ENCODE data around the gene RAC2. TPM values are rescaled to one million over a fixed set of nuclear protein-coding genes. Genes with fewer than 3 reads are reported as not detected.
"Not testable (repeated sequence)": the region's sequence is repeated elsewhere in the genome, so short reads cannot be mapped to it uniquely, and the experiment has no call there.

Gene RAC2
- total and polyA plus RNA-seq, 5 donors from 2014 or later: 537 to 1,162 (median 922) TPM

DNA sequence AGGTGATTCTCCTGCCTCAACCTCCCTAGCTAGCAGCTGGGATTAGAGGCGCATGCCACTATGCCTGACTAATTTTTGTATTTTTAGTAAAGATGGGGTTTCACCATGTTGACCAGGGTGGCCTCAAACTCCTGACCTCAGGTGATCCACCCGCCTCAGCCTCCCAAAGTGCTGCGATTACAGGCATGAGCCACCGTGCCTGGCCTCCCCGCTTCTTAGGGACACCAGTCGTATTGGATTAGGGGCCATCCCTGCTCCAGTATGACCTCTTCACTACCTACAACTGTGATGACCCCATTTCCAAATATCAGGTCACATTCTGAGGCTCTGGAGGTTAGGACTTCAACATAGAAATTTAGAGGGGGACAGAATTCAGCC is 42.6 kb downstream of the RAC2 start:
- H3K4me1 ChIP-seq (ENCODE audit: control insufficient read depth, insufficient read depth, low read length, poor library complexity, severe bottlenecking): peaks cover 35% of the 10 kb centered on the region
- H3K4me3 ChIP-seq (ENCODE audit: low read depth, low read length); H3K27ac ChIP-seq (ENCODE audit: insufficient read depth, low read length, poor library complexity, severe bottlenecking); H3K36me3 ChIP-seq (ENCODE audit: control insufficient read depth, insufficient read depth, low read length); DNase-seq; H3K9me3 ChIP-seq (ENCODE audit: control insufficient read depth in 2 of 2, low read length in 2 of 2); H3K36me3 Mint-ChIP-seq; H3K4me3 Mint-ChIP-seq; H3K27me3 Mint-ChIP-seq; H3K27ac Mint-ChIP-seq; ATAC-seq (ENCODE audit: low read depth in 2 of 2); H3K9me3 Mint-ChIP-seq; H3K27me3 ChIP-seq (ENCODE audit: control insufficient read depth, insufficient read depth, low read length): not testable (repeated sequence)
- H3K4me1 Mint-ChIP-seq: peaks cover 0 to 54% (median 13%) of the 10 kb centered on the region in 4 donors

GRCh38 chr22:37199760-37200108 is 44.3 kb downstream of the RAC2 start:
- H3K27ac Mint-ChIP-seq: peak overlapping the region; percentile 91 to 98 (median 97)
- Histone ChIP-seq H3K4me1 (ENCODE audit: control insufficient read depth, insufficient read depth, low read length, poor library complexity, severe bottlenecking) (peaks cover 37% of the 10 kb centered on the region), H3K27ac (ENCODE audit: insufficient read depth, low read length, poor library complexity, severe bottlenecking) (peak overlapping the region; percentile 93), H3K36me3 (ENCODE audit: control insufficient read depth, insufficient read depth, low read length) (no peaks in the 10 kb centered on the region), H3K4me3 (ENCODE audit: low read depth, low read length) (peak overlapping the region; percentile 48), H3K9me3 (ENCODE audit: control insufficient read depth in 2 of 2, low read length in 2 of 2) (no peaks in the 10 kb centered on the region), H3K27me3 (ENCODE audit: control insufficient read depth, insufficient read depth, low read length) (no peaks in the 10 kb centered on the region)
- no peaks in the 10 kb centered on the region for H3K9me3 Mint-ChIP-seq
- peaks cover 5 to 58% (median 18%) of the 10 kb centered on the region in 4 donors for H3K4me1 Mint-ChIP-seq
- no peak for ATAC-seq (ENCODE audit: low read depth in 2 of 2)
- H3K36me3 Mint-ChIP-seq: no peaks in the 10 kb centered on the region
- peak overlapping the region; percentile 85 to 97 (median 88) for H3K4me3 Mint-ChIP-seq
- H3K27me3 Mint-ChIP-seq: peaks cover 4% of the 10 kb centered on the region
- no peak for DNase-seq

GRCh38 chr22:37199103-37199759 is 44.8 kb downstream of the RAC2 start:
- H3K4me1 ChIP-seq (ENCODE audit: control insufficient read depth, insufficient read depth, low read length, poor library complexity, severe bottlenecking): peaks cover 42% of the 10 kb centered on the region
- Mint-ChIP-seq H3K27me3 (peaks cover 4% of the 10 kb centered on the region), H3K27ac (peak overlapping the region; percentile 91 to 98 (median 97)), H3K9me3 (no peaks in the 10 kb centered on the region), H3K4me1 (peaks cover 6 to 60% (median 21%) of the 10 kb centered on the region in 4 donors), H3K4me3 (peak overlapping the region; percentile 85 to 97 (median 88)), H3K36me3 (no peaks in the 10 kb centered on the region)
- H3K4me3 ChIP-seq (ENCODE audit: low read depth, low read length): peak overlapping the region; percentile 48
- H3K9me3 ChIP-seq (ENCODE audit: control insufficient read depth in 2 of 2, low read length in 2 of 2): no peaks in the 10 kb centered on the region
- H3K36me3 ChIP-seq (ENCODE audit: control insufficient read depth, insufficient read depth, low read length): no peaks in the 10 kb centered on the region
- DNase-seq (peak; percentile 98 to 99 (median 99)), ATAC-seq (ENCODE audit: low read depth in 2 of 2) (peak; percentile 95 to 98)
- H3K27ac ChIP-seq (ENCODE audit: insufficient read depth, low read length, poor library complexity, severe bottlenecking): peak overlapping the region; percentile 93
- H3K27me3 ChIP-seq (ENCODE audit: control insufficient read depth, insufficient read depth, low read length): no peaks in the 10 kb centered on the region

GRCh38 chr22:37198258-37199102 is 45.6 kb downstream of the RAC2 start:
- peaks cover 13 to 68% (median 28%) of the 10 kb centered on the region in 4 donors for H3K4me1 Mint-ChIP-seq
- H3K4me3 ChIP-seq (ENCODE audit: low read depth, low read length): peak overlapping the region; percentile 64
- H3K27ac Mint-ChIP-seq: peak overlapping the region; percentile 97 to 99 (median 98)
- H3K36me3 ChIP-seq (ENCODE audit: control insufficient read depth, insufficient read depth, low read length): no peaks in the 10 kb centered on the region
- peaks cover 50% of the 10 kb centered on the region for H3K4me1 ChIP-seq (ENCODE audit: control insufficient read depth, insufficient read depth, low read length, poor library complexity, severe bottlenecking)
- H3K27me3 ChIP-seq (ENCODE audit: control insufficient read depth, insufficient read depth, low read length): no peaks in the 10 kb centered on the region
- H3K9me3 Mint-ChIP-seq: no peaks in the 10 kb centered on the region
- H3K36me3 Mint-ChIP-seq: no peaks in the 10 kb centered on the region
- H3K4me3 Mint-ChIP-seq: peak overlapping the region; percentile 85 to 97 (median 88)
- H3K27me3 Mint-ChIP-seq: peaks cover 4% of the 10 kb centered on the region
- ATAC-seq (ENCODE audit: low read depth in 2 of 2) (peak; percentile 26 to 35), DNase-seq (peak; percentile 80 to 85 (median 85))
- H3K9me3 ChIP-seq (ENCODE audit: control insufficient read depth in 2 of 2, low read length in 2 of 2): no peaks in the 10 kb centered on the region
- H3K27ac ChIP-seq (ENCODE audit: insufficient read depth, low read length, poor library complexity, severe bottlenecking): peak overlapping the region; percentile 93

DNA sequence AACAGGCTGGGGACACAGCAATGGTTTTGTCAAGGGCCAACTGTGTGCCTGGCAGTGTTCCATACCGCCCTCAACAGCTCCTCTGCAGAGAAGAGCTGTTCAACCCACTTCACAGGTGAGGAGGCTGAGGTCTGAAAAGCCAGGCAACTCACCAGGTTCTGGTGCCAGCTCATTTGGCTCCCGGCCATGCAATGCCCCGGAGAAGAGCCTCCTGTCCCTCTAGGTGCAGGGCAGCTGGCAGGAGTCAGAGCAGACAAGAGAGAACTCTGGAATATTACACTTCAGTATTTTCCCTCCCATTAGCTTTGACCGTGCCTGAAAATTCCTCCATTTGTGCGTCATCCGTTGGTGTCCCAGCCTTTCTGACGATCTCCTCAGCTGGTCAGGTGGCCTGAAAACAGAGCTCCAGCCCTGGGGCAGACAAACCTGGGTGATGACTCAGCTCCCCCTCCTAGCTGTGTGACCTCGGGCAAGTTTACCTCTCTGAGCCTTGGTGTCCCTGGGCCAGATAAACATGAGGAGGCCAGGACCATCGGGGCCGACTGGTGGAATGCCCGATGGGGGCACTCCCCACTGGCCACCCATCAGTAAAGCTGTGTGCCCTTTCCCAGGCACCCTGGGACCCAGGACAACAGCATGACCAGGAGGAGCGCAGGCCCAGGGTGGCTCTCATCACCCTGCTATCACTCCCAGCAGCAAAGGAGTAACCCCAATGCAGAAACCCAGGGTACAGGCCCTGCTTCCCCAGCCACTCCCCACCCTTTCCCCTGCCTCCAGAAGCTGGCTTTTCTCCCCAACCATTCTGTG is 46.4 kb downstream of the RAC2 start:
- Histone ChIP-seq H3K36me3 (ENCODE audit: control insufficient read depth, insufficient read depth, low read length) (no peaks in the 10 kb centered on the region), H3K27me3 (ENCODE audit: control insufficient read depth, insufficient read depth, low read length) (no peaks in the 10 kb centered on the region), H3K4me1 (ENCODE audit: control insufficient read depth, insufficient read depth, low read length, poor library complexity, severe bottlenecking) (peaks cover 57% of the 10 kb centered on the region), H3K9me3 (ENCODE audit: control insufficient read depth in 2 of 2, low read length in 2 of 2) (no peaks in the 10 kb centered on the region), H3K4me3 (ENCODE audit: low read depth, low read length) (peak overlapping the region; percentile 64), H3K27ac (ENCODE audit: insufficient read depth, low read length, poor library complexity, severe bottlenecking) (peak overlapping the region; percentile 93)
- H3K9me3 Mint-ChIP-seq: no peaks in the 10 kb centered on the region
- peaks cover 15 to 72% (median 33%) of the 10 kb centered on the region in 4 donors for H3K4me1 Mint-ChIP-seq
- H3K27ac Mint-ChIP-seq: peak overlapping the region; percentile 97 to 99 (median 98)
- no peak for ATAC-seq (ENCODE audit: low read depth in 2 of 2)
- peaks cover 4% of the 10 kb centered on the region for H3K27me3 Mint-ChIP-seq
- no peaks in the 10 kb centered on the region for H3K36me3 Mint-ChIP-seq
- peak overlapping the region; percentile 79 to 96 (median 86) for H3K4me3 Mint-ChIP-seq
- no peak for DNase-seq

DNA sequence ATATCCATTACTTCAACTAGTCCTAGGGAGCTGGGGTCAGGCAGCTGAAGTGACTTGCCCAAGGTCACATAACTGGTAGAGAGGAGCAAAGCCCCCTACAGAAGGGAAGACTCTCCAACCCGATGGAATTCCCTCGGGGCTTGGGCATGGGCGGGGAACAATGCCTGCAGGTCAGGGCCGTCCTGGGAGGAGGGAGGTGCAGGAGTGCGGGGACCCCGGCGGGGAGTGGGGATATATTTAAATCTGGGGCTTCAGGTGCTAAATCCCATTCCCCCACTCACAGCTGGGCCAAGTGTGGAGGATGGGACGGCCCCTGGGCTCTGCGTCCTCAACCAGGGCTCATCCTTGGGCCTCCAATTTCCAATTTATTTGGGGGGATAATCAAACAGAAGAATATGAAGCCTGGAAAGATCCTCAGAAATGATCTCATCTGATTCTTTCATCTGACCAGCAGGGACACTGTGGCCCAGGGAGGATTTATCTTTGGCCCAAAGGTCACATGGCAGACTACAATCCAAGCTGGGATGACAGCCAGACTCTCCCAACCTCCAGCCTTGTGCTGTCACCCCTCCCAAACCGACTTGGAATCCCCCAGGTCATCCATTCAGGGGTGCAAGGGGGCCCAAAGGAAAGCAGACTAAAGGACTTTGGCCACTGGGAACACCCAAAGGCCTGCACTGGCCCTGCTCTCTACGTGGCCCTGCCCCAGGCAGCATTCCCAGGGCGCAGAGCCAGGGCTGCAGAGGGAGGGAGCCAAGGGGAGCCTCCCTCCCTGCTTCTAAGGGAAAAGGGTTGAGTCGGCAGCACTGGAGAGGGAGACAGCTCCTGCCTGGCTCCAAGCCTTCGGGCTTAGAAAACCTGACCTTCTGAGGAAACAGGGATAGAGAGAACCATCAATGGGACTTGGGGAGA is 47.3 kb downstream of the RAC2 start:
- Histone ChIP-seq H3K9me3 (ENCODE audit: control insufficient read depth in 2 of 2, low read length in 2 of 2) (no peaks in the 10 kb centered on the region), H3K27me3 (ENCODE audit: control insufficient read depth, insufficient read depth, low read length) (no peaks in the 10 kb centered on the region), H3K4me1 (ENCODE audit: control insufficient read depth, insufficient read depth, low read length, poor library complexity, severe bottlenecking) (peaks cover 57% of the 10 kb centered on the region), H3K4me3 (ENCODE audit: low read depth, low read length) (no peak overlapping the region), H3K27ac (ENCODE audit: insufficient read depth, low read length, poor library complexity, severe bottlenecking) (peak overlapping the region; percentile 93), H3K36me3 (ENCODE audit: control insufficient read depth, insufficient read depth, low read length) (no peaks in the 10 kb centered on the region)
- no peaks in the 10 kb centered on the region for H3K9me3 Mint-ChIP-seq
- peak overlapping the region in 3 of 4 donors; percentile 13 to 79 (median 45) for H3K4me3 Mint-ChIP-seq
- H3K36me3 Mint-ChIP-seq: no peaks in the 10 kb centered on the region
- DNase-seq: no peak
- peaks cover 15 to 76% (median 40%) of the 10 kb centered on the region in 4 donors for H3K4me1 Mint-ChIP-seq
- H3K27me3 Mint-ChIP-seq: peaks cover 4% of the 10 kb centered on the region
- H3K27ac Mint-ChIP-seq: peak overlapping the region; percentile 71 to 98 (median 97)
- no peak for ATAC-seq (ENCODE audit: low read depth in 2 of 2)

Measured in CD4-positive, CD25-positive, alpha-beta regulatory T cell (primary cell).